PC-3 (cell line): ENCODE results near the gene OR10K1. TPM values are rescaled to one million over a fixed set of nuclear protein-coding genes. Genes with fewer than 3 reads are reported as not detected.

Experiments
- ATAC-seq: fragments of 200-7000 bp; cut with Tn5 transposase; 2 replicates; pipeline ENCODE4 v1.9.1; 2020; ENCODE audit warnings: mild to moderate bottlenecking, moderate library complexity
- BruUV-seq: library from RNA; stranded (reverse); fragments of 400-500 nt; replicated peaks from 2 replicates; lab custom pipeline; 2021; lab: Mats Ljungman, UMichigan
- CTCF ChIA-PET: fragments of 300-600 bp; sonication (Branson Sonifier 250); formaldehyde crosslinking; loops from one replicate; lab custom pipeline; 2022; ENCODE audit warnings: antibody characterized with exemption; lab: Charles Lee
- POLR2A ChIA-PET: fragments of 300-600 bp; sonication (Branson Sonifier 250); formaldehyde crosslinking; loops from one replicate; lab custom pipeline; 2022; ENCODE audit warnings: antibody characterized with exemption; ENCODE audit not compliant: unreplicated experiment; lab: Charles Lee
- DNase-seq: peaks from one replicate; pipeline ENCODE4 v3.0.0-alpha.2; 2015
- H2AFZ ChIP-seq: fragments of 300-600 bp; sonication (generic); 2 replicates; pipeline ENCODE4 v1.6.0; 2016; ENCODE audit warnings: antibody characterized with exemption, low read length
- H3F3A ChIP-seq: fragments of 300-600 bp; sonication (generic); one replicate; pipeline ENCODE4 v1.6.0; 2017; ENCODE audit warnings: antibody characterized with exemption, low read length, control low read depth, mild to moderate bottlenecking; ENCODE audit not compliant: unreplicated experiment
- H3K27ac ChIP-seq: fragments of 300-600 bp; sonication (generic); 2 replicates; pipeline ENCODE4 v1.5.1; 2016; ENCODE audit warnings: mild to moderate bottlenecking, low read length
- H3K27me3 ChIP-seq: fragments of 300-600 bp; sonication (generic); 2 replicates; pipeline ENCODE4 v1.6.1; 2016; ENCODE audit warnings: low read length, mixed read lengths
- H3K36me3 ChIP-seq: fragments of 300-600 bp; sonication (generic); 2 replicates; pipeline ENCODE4 v1.6.1; 2016; ENCODE audit warnings: low read depth, mixed run types, low read length, mixed read lengths
- H3K4me1 ChIP-seq: fragments of 300-600 bp; sonication (generic); 2 replicates; pipeline ENCODE4 v1.5.1; 2016; ENCODE audit warnings: low read length; ENCODE audit not compliant: insufficient read depth
- H3K4me2 ChIP-seq: fragments of 300-600 bp; sonication (generic); 2 replicates; pipeline ENCODE4 v1.6.0; 2016; ENCODE audit warnings: low read length
- H3K4me3 ChIP-seq: fragments of 300-600 bp; sonication (generic); 2 replicates; pipeline ENCODE4 v1.5.1; 2016; ENCODE audit warnings: mild to moderate bottlenecking, low read length, mixed read lengths
- H3K79me2 ChIP-seq: fragments of 300-600 bp; sonication (generic); 2 replicates; pipeline ENCODE4 v1.6.1; 2017; ENCODE audit warnings: low read length, mixed read lengths
- H3K9ac ChIP-seq: fragments of 300-600 bp; sonication (generic); 2 replicates; pipeline ENCODE4 v1.6.0; 2016; ENCODE audit warnings: mild to moderate bottlenecking, low read length
- H3K9me2 ChIP-seq: fragments of 300-600 bp; sonication (generic); replicated peaks from 2 replicates; pipeline ENCODE4 v1.6.1; 2016; ENCODE audit warnings: mixed run types, low read length, mixed read lengths
- H3K9me3 ChIP-seq: fragments of 300-600 bp; sonication (generic); 2 replicates; pipeline ENCODE4 v1.6.1; 2016; ENCODE audit warnings: low read length, mixed read lengths
- H4K20me1 ChIP-seq: fragments of 300-600 bp; sonication (generic); 2 replicates; pipeline ENCODE4 v1.6.1; 2016; ENCODE audit warnings: low read length, mixed read lengths
- EZH2 ChIP-seq: fragments of 300-600 bp; sonication (generic); IDR thresholded peaks from one replicate; pipeline ENCODE4 v1.6.1; 2017; ENCODE audit warnings: antibody characterized with exemption, mild to moderate bottlenecking, low read length; ENCODE audit not compliant: unreplicated experiment
- EZH2phosphoT487 ChIP-seq: fragments of 300-600 bp; sonication (generic); IDR thresholded peaks from 2 replicates; pipeline ENCODE4 v1.6.1; 2018; ENCODE audit warnings: mild to moderate bottlenecking, antibody characterized with exemption, low read length, borderline replicate concordance
- intact Hi-C: fragments of 100-400 bp; cut with micrococcal nuclease; formaldehyde crosslinking; loops from 2 replicates; pipeline ENCODE4 v1.9.0; 2023
- total RNA-seq: library from RNA; depleted of rRNA; stranded (reverse); fragments of >200 nt; gene quantifications from 2 replicates; pipeline ENCODE4 v1.2.3, GENCODE V29; 2014
- TF ChIP-seq, protein P1 (sequence below): fragments of 300-600 bp; sonication (generic); conservative IDR thresholded peaks from 2 replicates; pipeline ENCODE4 v1.5.1; 2017; ENCODE audit warnings: antibody characterized with exemption, low read depth, mild to moderate bottlenecking, low read length

OR10K1 gene
- total RNA-seq, 1 experiment from 2014 or later = not detected

DNA sequence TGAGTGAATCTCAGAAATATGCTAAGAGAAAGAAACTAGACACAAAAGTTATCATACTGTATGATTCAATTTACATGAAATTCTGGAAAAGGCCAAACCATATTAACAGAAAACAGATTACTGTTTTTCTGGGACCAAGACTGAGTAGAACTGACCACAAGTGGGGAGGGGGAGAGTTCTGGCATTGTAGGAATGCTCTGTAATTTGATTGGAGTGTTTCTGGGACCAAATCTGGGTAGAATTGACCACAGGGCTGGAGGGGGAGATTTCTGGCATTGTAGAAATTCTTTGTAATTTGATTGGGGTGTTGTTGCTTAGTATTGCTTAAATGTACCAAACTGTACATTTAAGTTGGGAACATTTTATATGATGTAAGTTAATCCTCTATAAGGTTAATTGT is 3.4 kb upstream of the OR10K1 start:
- DNase-seq = no peak
- intact Hi-C loops = no loop called here
- Histone ChIP-seq H3K79me2 (no peaks in the 10 kb centered on the region), H3K27me3 (no peaks in the 10 kb centered on the region), H3K9ac (no peak overlapping the region), H4K20me1 (no peaks in the 10 kb centered on the region), H2AFZ (no peak overlapping the region), H3K9me3 (no peaks in the 10 kb centered on the region; the same call in 1 of the 2 replicates), H3K4me2 (no peak overlapping the region), H3F3A (no peaks in the 10 kb centered on the region), H3K4me1 (no peaks in the 10 kb centered on the region), H3K4me3 (no peak overlapping the region), H3K27ac (no peak overlapping the region), H3K9me2 (no peaks in the 10 kb centered on the region), H3K36me3 (no peaks in the 10 kb centered on the region)
- TF ChIP-seq, protein P1, sequence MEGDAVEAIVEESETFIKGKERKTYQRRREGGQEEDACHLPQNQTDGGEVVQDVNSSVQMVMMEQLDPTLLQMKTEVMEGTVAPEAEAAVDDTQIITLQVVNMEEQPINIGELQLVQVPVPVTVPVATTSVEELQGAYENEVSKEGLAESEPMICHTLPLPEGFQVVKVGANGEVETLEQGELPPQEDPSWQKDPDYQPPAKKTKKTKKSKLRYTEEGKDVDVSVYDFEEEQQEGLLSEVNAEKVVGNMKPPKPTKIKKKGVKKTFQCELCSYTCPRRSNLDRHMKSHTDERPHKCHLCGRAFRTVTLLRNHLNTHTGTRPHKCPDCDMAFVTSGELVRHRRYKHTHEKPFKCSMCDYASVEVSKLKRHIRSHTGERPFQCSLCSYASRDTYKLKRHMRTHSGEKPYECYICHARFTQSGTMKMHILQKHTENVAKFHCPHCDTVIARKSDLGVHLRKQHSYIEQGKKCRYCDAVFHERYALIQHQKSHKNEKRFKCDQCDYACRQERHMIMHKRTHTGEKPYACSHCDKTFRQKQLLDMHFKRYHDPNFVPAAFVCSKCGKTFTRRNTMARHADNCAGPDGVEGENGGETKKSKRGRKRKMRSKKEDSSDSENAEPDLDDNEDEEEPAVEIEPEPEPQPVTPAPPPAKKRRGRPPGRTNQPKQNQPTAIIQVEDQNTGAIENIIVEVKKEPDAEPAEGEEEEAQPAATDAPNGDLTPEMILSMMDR = no peak
- no peak for TF ChIP-seq EZH2phosphoT487
- no peak for TF ChIP-seq EZH2
- no TSS peak for BruUV-seq
- ChIA-PET POLR2A (no interaction called here), CTCF (no interaction called here)
- ATAC-seq = no peak

DNA sequence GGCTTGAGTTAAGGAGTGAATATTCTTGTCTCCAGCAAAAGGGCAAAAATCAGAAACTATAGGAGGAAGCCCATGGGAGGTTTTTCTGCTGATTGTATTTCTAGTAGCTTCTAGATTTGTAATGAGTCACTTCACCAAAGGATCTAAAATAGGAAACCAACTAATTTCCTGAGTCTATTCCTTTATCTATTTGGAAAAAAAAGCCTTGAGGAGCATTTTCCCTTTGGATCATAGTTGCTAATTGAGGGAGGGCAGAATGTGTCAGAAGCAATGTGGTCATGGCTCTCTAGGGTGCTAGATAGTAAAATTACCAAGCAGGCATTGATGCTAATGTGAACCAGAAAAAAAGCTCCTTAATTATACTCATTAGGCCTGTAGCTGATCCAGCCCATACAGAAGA is 10.3 kb downstream of the OR10K1 start, which contains the start of gene OR10R2:
Gene OR10R2 (plus strand): TSS at position 301 of the 400 bp plus-strand sequence. CDS start 106 bp downstream, outside the sequence.
- BruUV-seq = no TSS peak
- POLR2A ChIA-PET = no interaction called here

DNA sequence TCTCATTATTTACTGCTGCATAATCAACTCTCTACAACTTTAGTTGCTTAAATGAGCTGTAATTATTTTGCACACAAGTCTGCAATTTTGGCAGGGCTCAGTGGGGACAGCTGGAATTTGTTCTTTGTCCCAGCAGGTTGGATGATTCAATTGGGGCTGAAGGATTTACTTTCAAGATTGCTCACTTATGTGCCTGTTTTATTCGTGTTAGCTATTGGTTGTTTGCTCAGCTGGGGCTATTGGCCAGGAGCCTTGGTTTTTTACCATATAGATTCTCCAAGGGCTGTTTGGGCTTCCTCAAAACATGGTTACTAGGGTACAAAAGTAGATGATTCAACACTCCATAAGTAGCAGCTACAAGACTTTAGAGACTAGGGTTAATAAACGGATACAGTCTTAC is 23.8 kb downstream of the OR10K1 start:
- Histone ChIP-seq H3K4me1 (no peaks in the 10 kb centered on the region), H3K9me2 (no peaks in the 10 kb centered on the region), H2AFZ (no peak overlapping the region), H3K4me3 (no peak overlapping the region), H3K36me3 (no peaks in the 10 kb centered on the region), H3K9me3 (no peaks in the 10 kb centered on the region; the same call in 1 of the 2 replicates), H3K27ac (no peak overlapping the region), H3K27me3 (no peaks in the 10 kb centered on the region), H3F3A (no peaks in the 10 kb centered on the region), H3K9ac (no peak overlapping the region), H4K20me1 (no peaks in the 10 kb centered on the region), H3K79me2 (no peaks in the 10 kb centered on the region), H3K4me2 (no peak overlapping the region)
- TF ChIP-seq EZH2phosphoT487 = no peak
- TF ChIP-seq, protein P1 = no peak
- no peak for TF ChIP-seq EZH2
- BruUV-seq = no TSS peak
- CTCF ChIA-PET = no interaction called here
- POLR2A ChIA-PET = no interaction called here
- intact Hi-C loops = no loop called here
- ATAC-seq = no peak
- no peak for DNase-seq

More for the DNA sequence above, 10.3 kb downstream of the OR10K1 start, which contains the start of gene OR10R2:
- no peak within 1 kb of the TSS for H3K4me3 ChIP-seq
- no peaks in the 10 kb centered on the region for H3K9me3 ChIP-seq
- no peak within 1 kb of the TSS for H3K9ac ChIP-seq
- H3F3A ChIP-seq = no peaks in the 10 kb centered on the region
- TF ChIP-seq EZH2 (no peak), EZH2phosphoT487 (no peak)
- TF ChIP-seq, protein P1 = no peak
- H3K79me2 ChIP-seq = no peaks in the 10 kb centered on the region
- no peak within 1 kb of the TSS for H3K27ac ChIP-seq
- ATAC-seq (no peak), DNase-seq (no peak)
- CTCF ChIA-PET = no interaction called here
- intact Hi-C loops = no loop called here
- H3K27me3 ChIP-seq = peaks cover 23% of the 10 kb centered on the region
- H3K36me3 ChIP-seq = no peaks in the 10 kb centered on the region
- no peak within 1 kb of the TSS for H3K4me2 ChIP-seq
- H3K4me1 ChIP-seq = no peaks in the 10 kb centered on the region
- no peak within 1 kb of the TSS for H2AFZ ChIP-seq
- H3K9me2 ChIP-seq = no peaks in the 10 kb centered on the region
- no peaks in the 10 kb centered on the region for H4K20me1 ChIP-seq
